HEK293T (cell line): ENCODE measurements around the gene ANKS6.

ENCODE experiments used
- ARNT ChIP-seq: fragments of 450-650 bp; IDR thresholded peaks from 2 replicates; pipeline ENCODE4 v1.6.1; 2017; ENCODE audit warnings: mild to moderate bottlenecking
- BHLHE40 ChIP-seq: fragments of 450-650 bp; IDR thresholded peaks from 2 replicates; pipeline ENCODE4 v1.6.1; 2016; ENCODE audit warnings: mild to moderate bottlenecking, moderate library complexity, borderline replicate concordance
- CTBP1 ChIP-seq: fragments of 450-650 bp; IDR thresholded peaks from 2 replicates; pipeline ENCODE4 v1.6.1; 2016; ENCODE audit warnings: borderline replicate concordance
- FOXK2 ChIP-seq: fragments of 450-650 bp; IDR thresholded peaks from 2 replicates; pipeline ENCODE4 v1.6.1; 2016; ENCODE audit warnings: mild to moderate bottlenecking
- FOXM1 ChIP-seq: fragments of 450-650 bp; IDR thresholded peaks from 2 replicates; pipeline ENCODE4 v1.6.1; 2017; ENCODE audit warnings: mild to moderate bottlenecking, borderline replicate concordance
- SP1 ChIP-seq: fragments of 450-650 bp; IDR thresholded peaks from 2 replicates; pipeline ENCODE4 v1.6.1; 2017
- TARDBP ChIP-seq: fragments of 450-650 bp; IDR thresholded peaks from 2 replicates; pipeline ENCODE4 v1.6.1; 2016

GRCh38 chr9:98766586-98766985, 29.8 kb downstream of the ANKS6 start:
- no peak for TF ChIP-seq FOXM1
- TF ChIP-seq FOXK2: no peak
- no peak for TF ChIP-seq SP1
- TF ChIP-seq CTBP1: no peak
- TF ChIP-seq ARNT: no peak
- TF ChIP-seq TARDBP: no peak
- no peak for TF ChIP-seq BHLHE40
